Thoracic aorta (tissue), 2 donors: ENCODE results near the gene SRD5A2. TPM values are rescaled to one million over a fixed set of nuclear protein-coding genes. Genes with fewer than 3 reads are reported as not detected.

Source experiments
- ATAC-seq: fragments of 150-250 bp; one replicate; pipeline ENCODE4 v1.8.0; 2017; ENCODE audit warnings: low read depth; ENCODE audit not compliant: insufficient number of reproducible peaks, low FRiP score
- DNase-seq: peaks from one replicate; pipeline ENCODE4 v3.0.0-alpha.2; 2020; ENCODE audit warnings: low spot score
- H3K27ac ChIP-seq, 2 donors: fragments of 200-600 bp; sonication (generic); 1 replicate in 1 of 2; 2 replicates in 1 of 2; pipeline ENCODE4 v1.5.1; 2016; ENCODE audit warnings: mild to moderate bottlenecking in 2 of 2, moderate library complexity in 2 of 2
- H3K27me3 ChIP-seq: fragments of 200-600 bp; sonication (generic); replicated peaks from 2 replicates; pipeline ENCODE4 v1.6.0; 2016; ENCODE audit warnings: mild to moderate bottlenecking; ENCODE audit not compliant: insufficient read depth
- H3K36me3 ChIP-seq: fragments of 200-600 bp; sonication (generic); one replicate; pipeline ENCODE4 v1.5.1; 2016
- H3K4me1 ChIP-seq, 2 donors: fragments of 200-600 bp; sonication (generic); 1 replicate in 1 of 2; 2 replicates in 1 of 2; pipeline versions ENCODE4 v1.5.1 to v1.6.0; 2016; ENCODE audit warnings: low read depth in 2 of 2, mild to moderate bottlenecking in 1 of 2; ENCODE audit not compliant: control insufficient read depth in 1 of 2
- H3K4me3 ChIP-seq: fragments of 200-600 bp; sonication (generic); 2 replicates; pipeline ENCODE4 v1.5.1; 2016; ENCODE audit warnings: mild to moderate bottlenecking
- H3K9me3 ChIP-seq: fragments of 200-600 bp; sonication (generic); 2 replicates; pipeline ENCODE4 v1.5.1; 2016
- total RNA-seq, 2 donors: library from RNA; depleted of rRNA; stranded (reverse); fragments of >200 nt; gene quantifications; one replicate each; pipeline versions ENCODE4 v1.1.0 to v1.2.3, GENCODE V29; 2016
- TF ChIP-seq, protein P1 (sequence below): fragments of 200-600 bp; sonication (generic); IDR thresholded peaks from one replicate; pipeline ENCODE4 v1.5.1; 2019; ENCODE audit warnings: antibody characterized with exemption

Gene SRD5A2
- total RNA-seq, 2 donors from 2014 or later: not detected

- peaks cover 0 to 10% of the 10 kb centered on the region in 2 donors for H3K4me1 ChIP-seq
- no peak for ATAC-seq
- no peaks in the 10 kb centered on the region for H3K9me3 ChIP-seq
- TF ChIP-seq, protein P1, sequence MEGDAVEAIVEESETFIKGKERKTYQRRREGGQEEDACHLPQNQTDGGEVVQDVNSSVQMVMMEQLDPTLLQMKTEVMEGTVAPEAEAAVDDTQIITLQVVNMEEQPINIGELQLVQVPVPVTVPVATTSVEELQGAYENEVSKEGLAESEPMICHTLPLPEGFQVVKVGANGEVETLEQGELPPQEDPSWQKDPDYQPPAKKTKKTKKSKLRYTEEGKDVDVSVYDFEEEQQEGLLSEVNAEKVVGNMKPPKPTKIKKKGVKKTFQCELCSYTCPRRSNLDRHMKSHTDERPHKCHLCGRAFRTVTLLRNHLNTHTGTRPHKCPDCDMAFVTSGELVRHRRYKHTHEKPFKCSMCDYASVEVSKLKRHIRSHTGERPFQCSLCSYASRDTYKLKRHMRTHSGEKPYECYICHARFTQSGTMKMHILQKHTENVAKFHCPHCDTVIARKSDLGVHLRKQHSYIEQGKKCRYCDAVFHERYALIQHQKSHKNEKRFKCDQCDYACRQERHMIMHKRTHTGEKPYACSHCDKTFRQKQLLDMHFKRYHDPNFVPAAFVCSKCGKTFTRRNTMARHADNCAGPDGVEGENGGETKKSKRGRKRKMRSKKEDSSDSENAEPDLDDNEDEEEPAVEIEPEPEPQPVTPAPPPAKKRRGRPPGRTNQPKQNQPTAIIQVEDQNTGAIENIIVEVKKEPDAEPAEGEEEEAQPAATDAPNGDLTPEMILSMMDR: no peak
- H3K4me3 ChIP-seq: no peak overlapping the region
- no peak for DNase-seq
- H3K36me3 ChIP-seq: no peaks in the 10 kb centered on the region
- no peak overlapping the region for H3K27ac ChIP-seq
- H3K27me3 ChIP-seq: no peaks in the 10 kb centered on the region
These were observed 106.4 kb downstream of the SRD5A2 start for GRCh38 chr2:31474296-31474695.

Other genes starting within 250 kb of the SRD5A2 start
- not detected for gene XDH, start 166.2 kb downstream of the SRD5A2 start, total RNA-seq